ENCODE results near the gene ELF4. TPM values are rescaled to one million over a fixed set of nuclear protein-coding genes. Genes with fewer than 3 reads are reported as not detected.
A peak's percentile ranks its signal among the peaks of the same experiment; 100 is the strongest.

Gene ELF4
- total RNA-seq, 1 experiment from 2014 or later: 1.9 TPM

GRCh38 chrX:130083656-130084382, 26.5 kb downstream of the ELF4 start:
- no peak for DNase-seq (ENCODE audit: low spot score)
- H3K4me3 Mint-ChIP-seq: no peak overlapping the region

GRCh38 chrX:130083107-130083490, 27.2 kb downstream of the ELF4 start:
- Mint-ChIP-seq H3K4me3 (no peak overlapping the region), H3K36me3 (no peaks in the 10 kb centered on the region), H3K4me1 (peaks cover 20% of the 10 kb centered on the region), H3K27me3 (ENCODE audit: low read depth) (no peaks in the 10 kb centered on the region), H3K27ac (no peak overlapping the region), H3K9me3 (no peaks in the 10 kb centered on the region)
- ChIA-PET CTCF (interaction anchor here (1.3 kb wide), 1 partner anchor 23 kb away, joined by 4 read pairs; no protein-coding TSS in a partner anchor), POLR2A (interaction anchor here (0.6 kb wide), 1 partner anchor 239 kb away, joined by 3 read pairs; the partner anchor contains the start of gene ZDHHC9)
- ATAC-seq (peak; percentile 57), DNase-seq (ENCODE audit: low spot score) (peak; percentile 11)
- no peak for TF ChIP-seq AR (CRISPR knock-in tag; IDR thresholded peaks at IDR 0.05)
- TF ChIP-seq CBFB (CRISPR knock-in tag; IDR thresholded peaks at IDR 0.05; ENCODE audit: low read depth): no peak
- no peak for TF ChIP-seq CREB1 (CRISPR knock-in tag; IDR thresholded peaks at IDR 0.05)
- no peak for TF ChIP-seq IRF1 (CRISPR knock-in tag; IDR thresholded peaks at IDR 0.05)
- TF ChIP-seq E2F4 (CRISPR knock-in tag; IDR thresholded peaks at IDR 0.05; ENCODE audit: borderline replicate concordance, low read depth): no peak
- no peak for TF ChIP-seq ZNF263 (CRISPR knock-in tag; IDR thresholded peaks at IDR 0.05; ENCODE audit: low read depth)
- no peak for TF ChIP-seq ZNF219 (CRISPR knock-in tag; IDR thresholded peaks at IDR 0.05; ENCODE audit: borderline replicate concordance)
- TF ChIP-seq ZNF317 (CRISPR knock-in tag; IDR thresholded peaks at IDR 0.05; ENCODE audit: borderline replicate concordance, low read depth): no peak
- no peak for TF ChIP-seq EMX1 (CRISPR knock-in tag; IDR thresholded peaks at IDR 0.05)
- no peak for TF ChIP-seq MXD4 (CRISPR knock-in tag; IDR thresholded peaks at IDR 0.05; ENCODE audit: borderline replicate concordance)
- no peak for TF ChIP-seq MYBL2 (CRISPR knock-in tag; IDR thresholded peaks at IDR 0.05)
- TF ChIP-seq NR3C1 (CRISPR knock-in tag; conservative IDR thresholded peaks at IDR 0.05; ENCODE audit: low read depth): no peak
- no peak for TF ChIP-seq ZMAT4 (CRISPR knock-in tag; IDR thresholded peaks at IDR 0.05)
- TF ChIP-seq ELF4 (CRISPR knock-in tag; IDR thresholded peaks at IDR 0.05; ENCODE audit: low read depth): no peak
- TF ChIP-seq ZNF671 (CRISPR knock-in tag; IDR thresholded peaks at IDR 0.05): no peak
- no peak for TF ChIP-seq IRF2 (CRISPR knock-in tag; IDR thresholded peaks at IDR 0.05; ENCODE audit: borderline replicate concordance, low read depth)
- TF ChIP-seq NR2C2 (CRISPR knock-in tag; IDR thresholded peaks at IDR 0.05): no peak
- no peak for TF ChIP-seq ZNF281 (CRISPR knock-in tag; IDR thresholded peaks at IDR 0.05)

More at GRCh38 chrX:130083656-130084382, 26.5 kb downstream of the ELF4 start:
- POLR2A ChIA-PET: interaction anchor here (0.6 kb wide), 1 partner anchor 240 kb away, joined by 3 read pairs; the partner anchor contains the start of gene ZDHHC9
- no peak for ATAC-seq
- H3K9me3 Mint-ChIP-seq: no peaks in the 10 kb centered on the region
- H3K27ac Mint-ChIP-seq: no peak overlapping the region
- no peaks in the 10 kb centered on the region for H3K27me3 Mint-ChIP-seq (ENCODE audit: low read depth)
- no peak for TF ChIP-seq GABPB1 (CRISPR knock-in tag; IDR thresholded peaks at IDR 0.05)
- H3K4me1 Mint-ChIP-seq: peaks cover 20% of the 10 kb centered on the region
- H3K36me3 Mint-ChIP-seq: no peaks in the 10 kb centered on the region
- CTCF ChIA-PET: interaction anchor here (0.7 kb wide), 1 partner anchor 23 kb away, joined by 3 read pairs; no protein-coding TSS in a partner anchor

Data from WTC11 (cell line).